Motor neuron (in vitro differentiated cells): ENCODE results near the gene LRMDA. TPM values are rescaled to one million over a fixed set of nuclear protein-coding genes. Genes with fewer than 3 reads are reported as not detected.

ENCODE experiments used
- ATAC-seq, 8 experiments: fragments of 200-7000 bp; cut with Tn5 transposase; replicated peaks in 6 of 8; 2 replicates each; pipeline ENCODE4 v1.8.0; 2021; ENCODE audit warnings: mild to moderate bottlenecking in 8 of 8, moderate library complexity in 8 of 8
- H3K27ac ChIP-seq, 2 donors: fragments of 250-450 bp; sonication (Bioruptor Pico); 2 replicates each; pipeline ENCODE4 v1.9.0; 2021; ENCODE audit warnings: antibody characterized with exemption in 2 of 2, mild to moderate bottlenecking in 2 of 2, moderate library complexity in 1 of 2
- H3K4me1 ChIP-seq, 2 donors: fragments of 250-450 bp; sonication (Bioruptor Pico); replicated peaks in 1 of 2; 2 replicates each; pipeline ENCODE4 v1.6.1; 2021; ENCODE audit warnings: antibody characterized with exemption in 2 of 2, mild to moderate bottlenecking in 2 of 2, moderate library complexity in 1 of 2
- H3K4me3 ChIP-seq, 5 donors: fragments of 250-450 bp; sonication (Bioruptor Pico); 2 replicates each; pipeline ENCODE4 v1.9.0; 2021; ENCODE audit warnings: antibody characterized with exemption in 5 of 5, mild to moderate bottlenecking in 5 of 5, moderate library complexity in 4 of 5
- WGBS, 10 experiments: fragments of 450-650 bp; shearing (Covaris generic); methylation state at CpG; one replicate each; pipeline ENCODE4 v1.0.0; 2022; 5-methylcytosine and 5-hydroxymethylcytosine counted together
- in situ Hi-C, 9 experiments: fragments of 400-800 bp; cut with MboI; loops; one replicate each; pipeline ENCODE4 v1.15.0; 2021; ENCODE audit warnings: low sequenced_read_pairs in 9 of 9, low pct_unique_long_range_greater_than_20kb in 2 of 9; ENCODE audit not compliant: unreplicated experiment in 9 of 9
- total RNA-seq, 8 experiments: library from RNA; unstranded; fragments of 300-600 nt; gene quantifications; 2 replicates each; pipeline versions ENCODE4 v1.2.3 to v1.2.4, GENCODE V29; 2022

The LRMDA gene
- total RNA-seq, 8 experiments from 2014 or later, result 0.85 to 5.4 (median 2.2) TPM; not detected in 1

- 50 to 80% (median 67%) methylated on average over 1 to 8 of the region's 14 CpGs; no CpG with 5 or more reads in 1 of the 10 experiments for WGBS, 10 experiments
- in situ Hi-C loops, result loop anchor here in 3 of 9 experiments (25.0 kb wide), 4 partner anchors 280 to 955 kb away; partner anchors contain the start of gene ZNF503 (in 2 of the 3)
- no peak overlapping the region for H3K27ac ChIP-seq
- H3K4me3 ChIP-seq, result no peak overlapping the region
- ATAC-seq, result no peak
- H3K4me1 ChIP-seq, result peaks cover 43% of the 10 kb centered on the region in 2 donors
Measured at GRCh38 chr10:76031769-76032699, 600.6 kb downstream of the LRMDA start.

DNA sequence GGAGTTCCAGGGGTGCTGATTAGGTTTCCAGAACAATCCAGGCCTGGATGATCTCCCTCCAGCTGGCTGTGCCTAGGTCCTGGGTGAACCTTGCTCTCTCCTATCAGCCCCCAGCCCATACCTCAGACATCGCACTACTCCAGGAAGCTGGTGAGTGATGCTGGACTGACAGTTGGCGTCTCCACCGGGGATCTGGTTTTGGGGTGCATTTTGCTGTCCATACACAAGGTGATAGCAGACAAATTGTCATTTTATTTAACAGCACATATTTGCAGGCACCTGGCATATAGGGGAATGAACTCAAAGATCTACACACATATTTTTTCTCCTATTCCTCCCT lies 601.2 kb downstream of the LRMDA start:
- peaks cover 43% of the 10 kb centered on the region in 2 donors for H3K4me1 ChIP-seq
- in situ Hi-C loops, result loop anchor here in 3 of 9 experiments (25.0 kb wide), 4 partner anchors 280 to 955 kb away; partner anchors contain the start of gene ZNF503 (in 2 of the 3)
- no peak overlapping the region for H3K27ac ChIP-seq
- H3K4me3 ChIP-seq, result no peak overlapping the region
- WGBS, 10 experiments, result 94 to 100% (median 100%) methylated on average over 1 to 3 of the region's 3 CpGs; no CpG with 5 or more reads in 6 of the 10 experiments
- ATAC-seq, result no peak

- WGBS, 10 experiments, result 0 to 80% (median 27%) methylated on average over 1 to 11 of the region's 15 CpGs; no CpG with 5 or more reads in 1 of the 10 experiments
- no peak overlapping the region for H3K4me3 ChIP-seq
- ATAC-seq, result peak in 3 of 8 experiments; percentile 50 to 63 (median 59)
- H3K4me1 ChIP-seq, result peaks cover 43% of the 10 kb centered on the region in 2 donors
- in situ Hi-C loops, result loop anchor here in 3 of 9 experiments (25.0 kb wide), 4 partner anchors 279 to 954 kb away; partner anchors contain the start of gene ZNF503 (in 2 of the 3)
- no peak overlapping the region for H3K27ac ChIP-seq
Measured at GRCh38 chr10:76033457-76034196, 602.2 kb downstream of the LRMDA start.

DNA sequence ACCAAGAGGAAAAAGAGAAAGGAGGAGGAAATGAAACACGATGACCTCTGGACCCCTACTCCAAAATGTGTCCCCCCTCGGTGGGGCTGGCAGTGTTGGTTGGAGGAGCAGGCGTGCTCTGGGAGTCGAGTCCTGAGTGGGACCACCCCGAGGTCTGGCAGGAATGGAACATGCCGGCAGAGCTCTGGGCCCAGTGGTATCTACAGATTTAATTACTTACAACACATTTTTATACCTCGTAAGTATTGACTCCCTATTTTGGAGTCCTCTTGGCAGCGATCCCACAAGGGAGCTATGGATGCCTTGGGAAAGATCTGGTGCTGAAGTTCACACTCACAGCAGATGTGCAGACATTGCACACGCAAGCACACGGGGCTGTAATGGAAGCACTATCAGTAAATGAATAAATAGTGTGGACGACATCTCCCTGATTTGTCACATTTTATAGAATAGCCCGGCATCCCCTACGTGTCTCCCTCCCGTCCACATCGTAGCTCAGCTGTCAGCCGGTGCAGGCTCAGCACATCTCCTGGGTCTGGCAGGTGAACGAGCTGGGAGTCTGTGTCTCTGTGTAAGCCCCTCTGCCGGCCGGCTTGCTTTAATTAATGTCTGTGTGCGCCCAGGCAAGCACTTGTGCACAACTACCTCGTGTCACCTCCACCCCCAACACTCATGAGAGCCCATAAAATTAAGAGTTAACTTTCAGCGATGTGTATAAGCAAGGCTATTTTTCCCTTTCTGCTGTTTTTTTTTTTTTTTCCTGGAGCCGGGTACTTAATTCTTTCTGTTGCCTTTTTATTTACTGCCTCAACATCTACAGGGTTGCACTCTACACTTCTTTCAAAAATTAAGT lies 603.2 kb downstream of the LRMDA start:
- Histone ChIP-seq H3K27ac (peak overlapping the region; percentile 22 to 65), H3K4me3 (peak overlapping the region in 3 of 5 donors; percentile 2 to 9 (median 5)), H3K4me1 (peaks cover 43% of the 10 kb centered on the region in 2 donors)
- peak in 5 of 8 experiments; percentile 47 to 69 (median 68) for ATAC-seq
- 0 to 82% (median 49%) methylated on average over 1 to 14 of the region's 23 CpGs; no CpG with 5 or more reads in 2 of the 10 experiments for WGBS, 10 experiments
- in situ Hi-C loops, result loop anchor here in 3 of 9 experiments (25.0 kb wide), 4 partner anchors 278 to 953 kb away; partner anchors contain the start of gene ZNF503 (in 2 of the 3)

- in situ Hi-C loops, result loop anchor here in 3 of 9 experiments (25.0 kb wide), 4 partner anchors 277 to 952 kb away; partner anchors contain the start of gene ZNF503 (in 2 of the 3)
- peaks cover 43% of the 10 kb centered on the region in 2 donors for H3K4me1 ChIP-seq
- H3K27ac ChIP-seq, result peak overlapping the region in 1 of 2 donors; percentile 65
- 0 to 90% (median 10%) methylated on average over 2 to 10 of the region's 20 CpGs for WGBS, 10 experiments
- peak in 5 of 8 experiments; percentile 67 to 76 (median 71) for ATAC-seq
- H3K4me3 ChIP-seq, result peak overlapping the region in 2 of 5 donors; percentile 9
Measured at GRCh38 chr10:76035206-76036110, 604.0 kb downstream of the LRMDA start.

GRCh38 chr10:76036111-76036940 lies 604.9 kb downstream of the LRMDA start:
- in situ Hi-C loops, result loop anchor here in 3 of 9 experiments (25.0 kb wide), 4 partner anchors 276 to 951 kb away; partner anchors contain the start of gene ZNF503 (in 2 of the 3)
- WGBS, 10 experiments, result 0 to 43% (median 23%) methylated on average over 1 to 10 of the region's 18 CpGs; no CpG with 5 or more reads in 3 of the 10 experiments
- peaks cover 43% of the 10 kb centered on the region in 2 donors for H3K4me1 ChIP-seq
- ATAC-seq, result peak; percentile 46 to 93 (median 62)
- H3K4me3 ChIP-seq, result peak overlapping the region in 3 of 5 donors; percentile 0 to 9 (median 9)
- H3K27ac ChIP-seq, result peak overlapping the region; percentile 56 to 65

DNA sequence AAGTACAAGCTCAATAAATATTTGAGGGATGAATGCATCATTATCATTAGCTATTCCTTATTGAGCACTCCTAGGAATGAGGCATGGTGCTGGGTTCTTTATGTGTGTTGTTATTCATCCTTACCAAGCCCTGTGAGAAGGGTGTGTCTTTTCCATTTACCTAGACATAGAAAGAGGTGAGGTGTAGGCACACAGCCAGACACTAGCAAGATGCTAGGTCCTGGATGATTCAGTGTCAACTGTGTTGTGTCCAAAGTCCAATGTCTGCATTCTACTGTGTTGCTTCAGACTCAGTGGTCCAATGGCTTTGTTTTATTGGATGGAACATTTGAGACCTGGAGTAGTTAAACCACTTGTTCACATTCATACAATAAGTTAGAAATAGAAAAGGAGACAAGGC lies 605.5 kb downstream of the LRMDA start:
- ATAC-seq, result no peak
- in situ Hi-C loops, result loop anchor here in 3 of 9 experiments (25.0 kb wide), 4 partner anchors 275 to 950 kb away; partner anchors contain the start of gene ZNF503 (in 2 of the 3)
- Histone ChIP-seq H3K27ac (no peak overlapping the region), H3K4me1 (peaks cover 40 to 43% of the 10 kb centered on the region in 2 donors), H3K4me3 (no peak overlapping the region)

GRCh38 chr10:76037531-76038155 lies 606.2 kb downstream of the LRMDA start:
- WGBS, 10 experiments, result 36 to 100% (median 85%) methylated on average over 1 to 2 of the region's 2 CpGs; no CpG with 5 or more reads in 3 of the 10 experiments
- H3K27ac ChIP-seq, result no peak overlapping the region
- no peak overlapping the region for H3K4me3 ChIP-seq
- in situ Hi-C loops, result loop anchor here in 3 of 9 experiments (25.0 kb wide), 4 partner anchors 275 to 950 kb away; partner anchors contain the start of gene ZNF503 (in 2 of the 3)
- H3K4me1 ChIP-seq, result peaks cover 34 to 38% of the 10 kb centered on the region in 2 donors
- no peak for ATAC-seq

- Histone ChIP-seq H3K27ac (no peak overlapping the region), H3K4me3 (no peak overlapping the region), H3K4me1 (peaks cover 25 to 29% of the 10 kb centered on the region in 2 donors)
- in situ Hi-C loops, result loop anchor here in 3 of 9 experiments (25.0 kb wide), 4 partner anchors 274 to 949 kb away; partner anchors contain the start of gene ZNF503 (in 2 of the 3)
- no peak for ATAC-seq
Measured at GRCh38 chr10:76038696-76039095, 607.3 kb downstream of the LRMDA start.
